ENCODE measurements around the gene TRPM5. TPM values are rescaled to one million over a fixed set of nuclear protein-coding genes. Genes with fewer than 3 reads are reported as not detected.

Gene TRPM5
- polyA plus RNA-seq, 3 donors = 1.7 to 2.2 (median 2.1) TPM

DNA sequence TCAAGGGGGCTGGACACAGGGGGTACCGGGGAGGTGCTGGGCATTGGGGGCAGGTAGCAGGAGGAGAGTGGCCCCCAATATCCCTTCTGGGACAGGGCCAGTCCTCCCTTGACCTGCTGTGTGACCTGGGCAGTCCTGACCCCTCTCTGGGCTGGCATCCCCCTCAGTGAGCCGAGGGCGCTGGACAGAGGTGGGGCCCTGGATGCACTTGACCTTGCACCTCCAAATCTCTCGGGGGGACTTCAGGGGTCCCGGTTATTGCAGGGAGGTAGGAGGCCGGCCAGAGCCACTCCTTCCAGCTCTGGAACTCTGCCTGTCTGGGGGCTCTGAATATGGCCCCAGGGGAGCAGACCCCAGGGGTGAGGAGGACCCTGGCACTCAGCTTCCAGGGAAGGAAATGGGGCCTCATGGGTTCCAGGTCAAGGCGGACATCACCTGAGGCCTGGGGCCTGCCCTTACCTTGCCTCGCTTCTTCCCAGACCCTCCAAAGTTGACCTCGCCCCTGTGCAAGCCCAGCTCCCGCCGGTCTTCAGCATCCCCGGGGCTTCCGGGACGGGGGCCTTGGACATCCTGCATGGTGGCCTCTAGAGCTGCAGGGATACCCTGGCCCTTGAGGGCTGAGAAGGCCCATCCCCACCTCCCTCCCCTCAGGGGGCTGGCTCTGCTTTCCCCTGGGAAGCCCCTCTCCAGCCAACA lies 21.7 kb downstream of the TRPM5 start:
- no peak for DNase-seq (ENCODE audit: low read depth in 3 of 3, low spot score in 2 of 3)

GRCh38 chr11:2421996-2422395 lies 22.3 kb downstream of the TRPM5 start:
- no peak for DNase-seq (ENCODE audit: low read depth in 3 of 3, low spot score in 2 of 3)

DNA sequence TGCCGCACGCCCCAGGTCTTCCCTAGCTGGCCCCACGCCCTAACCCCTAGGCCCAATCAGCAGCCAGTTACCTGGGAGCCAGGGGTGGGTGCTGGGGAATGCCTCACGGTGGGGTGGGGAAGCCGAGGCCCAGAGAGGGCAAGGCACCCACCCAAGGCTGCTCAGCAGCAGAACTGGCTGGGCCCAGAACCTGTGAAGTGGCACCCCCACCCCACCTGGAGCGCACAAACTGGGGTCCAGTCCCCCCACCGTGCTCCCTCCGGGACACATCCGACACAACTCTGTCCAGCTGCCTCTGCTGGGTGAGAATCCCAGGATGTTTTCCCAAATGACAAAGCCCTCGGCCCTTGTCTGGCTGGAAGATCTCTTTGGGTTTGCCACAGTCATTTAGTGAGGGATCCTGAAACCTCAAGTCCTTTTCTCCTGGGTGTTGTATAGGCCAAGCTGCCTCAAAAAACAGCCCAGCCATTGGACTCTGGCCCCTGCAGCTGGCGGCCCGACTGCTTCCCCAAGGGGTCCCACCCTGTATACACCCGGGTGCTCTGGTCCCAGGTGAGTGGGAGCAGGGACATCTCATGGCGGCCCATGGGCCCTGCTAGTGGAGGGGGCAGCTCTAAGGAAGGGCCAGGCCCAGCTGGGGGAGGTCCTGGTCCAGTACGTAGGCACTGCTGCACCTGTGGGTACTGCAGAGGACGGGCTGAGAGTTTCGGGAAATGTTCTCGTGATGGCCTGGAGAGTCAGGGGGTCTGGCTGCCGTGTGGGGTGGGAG lies 22.9 kb downstream of the TRPM5 start:
- no peak for DNase-seq (ENCODE audit: low read depth in 3 of 3, low spot score in 2 of 3)

GRCh38 chr11:2420502-2421225 lies 23.6 kb downstream of the TRPM5 start:
- no peak for DNase-seq (ENCODE audit: low read depth in 3 of 3, low spot score in 2 of 3)

- peak in 2 of 3 donors; percentile 72 to 78 for DNase-seq (ENCODE audit: low read depth in 3 of 3, low spot score in 2 of 3)
Observed at GRCh38 chr11:2419638-2420501, 24.4 kb downstream of the TRPM5 start.

DNA sequence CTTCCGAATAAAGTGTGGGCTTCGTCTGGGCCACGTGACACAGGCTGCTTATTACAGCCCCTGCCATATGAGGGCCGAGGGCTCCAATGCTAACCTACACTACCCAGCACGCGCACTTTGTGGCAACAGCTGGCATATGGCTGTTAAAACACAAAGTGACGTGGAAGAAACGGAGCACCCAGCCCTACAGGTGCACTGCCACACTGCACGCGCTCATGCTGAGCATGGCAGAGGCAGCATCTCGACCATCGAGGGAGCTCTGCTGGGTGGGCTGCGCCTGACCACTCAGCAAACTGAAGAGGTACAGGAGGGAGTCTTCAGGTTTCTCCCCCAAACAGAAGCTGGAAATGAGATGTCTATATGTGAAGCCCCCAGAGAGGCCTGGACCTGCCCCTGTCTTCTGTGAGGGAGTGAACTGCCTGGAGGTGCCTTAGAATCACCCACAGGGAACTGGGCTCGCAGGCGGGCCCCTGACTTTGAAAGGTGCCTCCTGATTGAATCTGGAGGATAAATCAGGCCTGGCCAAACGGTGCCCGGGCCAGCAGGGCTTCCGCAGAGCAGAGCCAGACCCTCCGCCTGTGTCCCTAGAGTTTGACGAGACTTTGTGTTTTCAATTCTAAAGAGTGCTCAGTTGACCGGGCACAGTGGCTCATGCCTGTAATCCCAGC lies 25.5 kb downstream of the TRPM5 start:
- DNase-seq (ENCODE audit: low read depth in 3 of 3, low spot score in 2 of 3) = no peak

DNA sequence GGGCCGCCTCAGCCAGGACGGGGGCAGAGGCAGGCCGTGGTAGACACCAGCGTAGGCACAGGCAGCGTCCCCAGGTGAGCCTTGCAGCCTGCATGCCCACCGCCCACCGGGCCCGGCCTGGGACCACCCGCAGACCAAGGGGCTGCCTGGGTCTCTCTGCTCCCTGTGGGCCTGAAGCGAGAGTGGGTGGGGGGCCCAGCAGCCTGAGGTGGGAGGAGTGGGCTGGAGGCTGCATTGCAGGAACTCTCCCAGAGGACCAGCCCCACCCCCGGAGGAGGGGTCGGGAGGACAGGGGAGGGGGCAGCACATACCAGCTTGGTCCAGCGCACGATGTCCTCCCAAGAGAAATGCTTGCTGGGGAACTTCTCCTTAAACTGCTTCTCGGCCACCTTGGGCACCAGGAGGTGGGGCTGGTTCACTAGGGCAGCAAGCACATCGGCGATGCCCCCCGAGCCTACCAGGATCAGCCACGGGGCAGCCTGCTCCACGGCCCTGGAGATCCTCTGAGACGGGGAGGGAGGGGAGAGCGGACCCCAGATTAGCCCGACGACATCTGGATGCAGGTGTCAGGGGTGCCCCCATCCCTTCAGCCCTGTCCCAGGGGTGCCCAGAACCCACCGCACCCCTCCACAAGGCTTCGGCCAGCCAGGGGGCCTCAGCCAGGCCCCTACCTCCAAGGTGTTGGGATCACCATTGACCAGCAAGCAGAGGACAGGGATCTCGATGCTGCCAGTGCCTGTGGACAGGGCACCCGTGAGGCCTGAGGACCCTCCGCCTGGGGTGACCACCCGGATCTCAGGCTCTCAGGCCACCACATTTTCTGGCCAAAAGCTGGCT lies 26.2 kb downstream of the TRPM5 start:
- no peak for DNase-seq (ENCODE audit: low read depth in 3 of 3, low spot score in 2 of 3)

DNA sequence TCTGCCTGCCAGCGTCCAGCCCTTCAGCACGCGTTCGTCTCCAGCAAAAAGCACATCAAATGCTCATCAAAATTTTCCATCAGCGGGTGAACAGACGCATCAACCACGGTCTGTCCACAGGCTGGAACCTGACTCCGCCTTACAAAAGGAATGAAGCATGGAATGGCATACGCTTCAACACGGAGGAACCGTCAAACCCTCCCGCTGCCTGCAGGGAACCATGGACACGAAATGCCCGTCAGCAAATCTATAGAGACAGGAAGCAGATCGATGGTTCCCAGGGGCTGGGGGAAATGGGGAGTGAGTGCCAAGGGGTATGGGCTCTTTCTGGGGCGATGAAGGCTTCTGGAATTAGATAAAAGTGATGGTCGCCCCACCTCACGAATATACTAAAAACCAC lies 27.5 kb downstream of the TRPM5 start:
- no peak for DNase-seq (ENCODE audit: low read depth in 3 of 3, low spot score in 2 of 3)

DNA sequence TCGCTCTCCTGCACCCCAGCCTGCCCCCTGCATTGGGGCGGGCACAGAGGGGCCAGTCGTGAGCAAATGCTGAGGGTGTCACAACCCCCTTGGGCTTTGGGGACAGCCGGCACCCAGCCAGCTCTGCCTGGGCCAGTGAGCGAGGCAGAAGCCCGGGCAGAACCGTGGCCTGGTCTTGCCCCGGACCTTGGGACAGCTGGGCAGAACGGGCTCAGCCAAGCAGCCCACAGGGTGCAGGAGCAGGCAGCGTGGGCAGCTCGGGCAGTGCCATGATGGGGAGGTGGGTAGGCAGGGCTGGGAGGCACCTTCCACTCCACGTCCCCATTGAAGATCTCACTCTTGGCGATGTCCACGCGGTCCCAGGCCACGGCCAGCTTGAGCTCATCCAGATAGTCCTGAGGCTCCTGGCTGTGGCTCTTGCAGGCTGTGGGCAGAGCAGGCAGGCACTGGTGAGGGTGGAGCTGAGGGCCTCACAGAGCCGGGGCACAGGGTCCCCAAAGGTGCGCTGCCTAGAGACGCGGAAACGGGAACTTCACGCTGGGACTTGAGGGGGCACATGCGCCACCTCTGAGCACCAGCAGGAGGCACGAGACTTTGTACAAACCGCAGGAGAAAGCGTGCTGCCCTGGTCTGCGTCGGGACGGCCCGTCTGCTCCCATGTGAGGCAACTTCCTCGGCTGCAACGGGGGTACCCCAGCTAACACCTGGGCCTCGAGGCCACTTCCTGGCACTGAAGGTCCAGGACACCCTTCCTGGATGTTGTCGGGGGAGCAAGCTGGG lies 28.5 kb downstream of the TRPM5 start:
- DNase-seq (ENCODE audit: low read depth in 3 of 3, low spot score in 2 of 3) = no peak

GRCh38 chr11:2415171-2415570 lies 29.1 kb downstream of the TRPM5 start:
- DNase-seq (ENCODE audit: low read depth in 3 of 3, low spot score in 2 of 3) = no peak

DNA sequence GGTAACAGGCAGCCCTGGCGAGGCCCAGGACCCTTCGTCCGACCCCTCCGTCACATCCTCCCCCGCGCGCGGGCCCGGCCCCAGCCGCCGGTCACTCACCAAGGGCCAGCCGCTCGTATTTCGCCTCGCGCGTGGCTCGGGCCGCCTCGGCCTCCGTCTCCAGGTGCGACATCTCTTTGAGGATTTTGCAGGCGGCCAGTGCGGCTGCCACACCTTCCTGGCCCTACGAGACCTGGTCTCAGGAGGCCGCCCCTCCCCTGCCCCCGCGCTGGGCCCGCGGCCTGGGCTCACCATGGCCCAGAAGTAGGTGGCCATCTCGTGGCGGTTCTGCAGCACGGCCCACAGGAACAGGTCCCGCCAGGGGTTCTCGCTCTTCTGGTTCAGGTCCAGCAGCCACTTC lies 29.7 kb downstream of the TRPM5 start:
- no peak for DNase-seq (ENCODE audit: low read depth in 3 of 3, low spot score in 2 of 3)

- no peak for DNase-seq (ENCODE audit: low read depth in 3 of 3, low spot score in 2 of 3)
Observed at GRCh38 chr11:2413742-2414579, 30.4 kb downstream of the TRPM5 start.

GRCh38 chr11:2412323-2412722 lies 32.0 kb downstream of the TRPM5 start:
- no peak for DNase-seq (ENCODE audit: low read depth in 3 of 3, low spot score in 2 of 3)

DNA sequence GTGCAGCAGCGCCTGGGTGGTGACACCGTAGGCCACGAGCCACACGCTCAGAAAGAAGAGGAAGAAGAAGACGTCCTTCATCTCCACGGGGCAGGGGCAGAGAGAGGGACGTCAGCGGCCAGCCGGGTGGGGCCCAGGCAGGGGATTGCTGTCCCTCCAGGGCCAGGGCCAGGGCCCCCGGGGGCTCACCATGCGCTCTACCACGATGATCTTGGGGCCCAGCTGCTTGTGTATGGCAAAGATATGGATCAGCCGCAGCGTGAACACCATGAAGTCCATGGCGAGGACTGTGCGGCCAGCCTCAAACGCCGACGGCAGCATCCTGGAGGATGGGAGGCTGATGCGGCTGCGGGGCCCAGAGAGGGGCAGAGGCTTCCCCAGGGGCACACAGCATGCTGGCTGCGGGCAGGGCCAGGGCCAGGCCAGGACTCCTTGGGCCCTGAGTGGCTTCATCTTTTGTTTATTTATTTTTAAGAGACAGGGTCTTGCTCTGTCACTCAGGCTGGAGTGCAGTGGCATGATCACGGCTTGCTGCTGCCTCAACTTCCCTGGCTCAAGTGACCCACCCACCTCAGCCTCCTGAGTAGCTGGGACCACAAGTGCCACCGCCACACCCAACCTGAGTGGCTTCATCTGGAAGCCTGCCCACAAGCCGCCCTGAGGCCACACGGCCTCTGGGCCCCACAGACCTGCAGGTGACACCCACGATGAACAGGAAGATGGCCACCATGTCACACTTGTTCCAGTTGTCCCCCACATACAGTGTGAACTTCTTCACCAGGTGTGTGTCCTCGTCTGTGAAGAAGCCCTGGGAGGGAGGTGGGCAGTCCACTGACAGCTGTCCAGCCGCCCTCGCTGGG lies 32.6 kb downstream of the TRPM5 start:
- DNase-seq (ENCODE audit: low read depth in 3 of 3, low spot score in 2 of 3) = no peak

DNA sequence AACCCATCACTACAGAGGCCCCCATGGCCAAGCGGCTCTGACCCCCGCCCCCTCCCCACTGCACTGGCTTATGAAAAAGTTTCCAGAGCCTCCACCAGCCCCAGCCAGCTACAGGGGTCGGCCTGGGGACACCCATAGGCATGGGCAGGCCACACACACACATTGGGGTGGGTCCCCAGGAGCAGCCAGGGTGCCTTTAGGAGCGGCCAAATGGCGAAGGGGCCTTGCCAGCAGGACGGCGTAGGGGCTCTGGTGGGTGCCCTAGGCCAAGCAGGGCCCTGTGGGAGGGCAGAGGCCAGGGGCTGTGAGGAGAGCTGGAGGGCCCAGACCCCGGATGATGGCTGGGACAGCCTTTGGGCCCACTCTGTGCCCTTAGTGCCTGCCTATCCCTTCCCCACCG lies 33.7 kb downstream of the TRPM5 start:
- no peak for DNase-seq (ENCODE audit: low read depth in 3 of 3, low spot score in 2 of 3)

- peak in 1 of 3 donors; percentile 69 for DNase-seq (ENCODE audit: low read depth in 3 of 3, low spot score in 2 of 3)
Observed at GRCh38 chr11:2409611-2410468, 34.5 kb downstream of the TRPM5 start.

Data from right renal cortex interstitium (tissue), 3 donors.